Suprapubic skin (tissue), 4 donors: ENCODE measurements around the gene SUPT20H.

Experiments
- POLR2A ChIP-seq, 2 donors: fragments of 450-650 bp; IDR thresholded peaks; one replicate each; pipeline ENCODE4 v1.6.1; 2017; ENCODE audit warnings: antibody characterized with exemption in 2 of 2, mild to moderate bottlenecking in 2 of 2, moderate library complexity in 2 of 2
- POLR2AphosphoS5 ChIP-seq, 3 donors: sonication (generic); formaldehyde crosslinking; IDR thresholded peaks; one replicate each; pipeline ENCODE4 v1.6.1; 2017; ENCODE audit warnings: antibody characterized with exemption in 3 of 3
- TF ChIP-seq, protein P1 (sequence below), 2 donors: fragments of 200-600 bp in 1 of 2; fragments of 450-650 bp in 1 of 2; sonication (generic) in 1 of 2; IDR thresholded peaks; one replicate each; pipeline ENCODE4 v1.5.1; 2016 to 2019; ENCODE audit warnings: antibody characterized with exemption in 2 of 2, mild to moderate bottlenecking in 1 of 2, moderate library complexity in 1 of 2

DNA sequence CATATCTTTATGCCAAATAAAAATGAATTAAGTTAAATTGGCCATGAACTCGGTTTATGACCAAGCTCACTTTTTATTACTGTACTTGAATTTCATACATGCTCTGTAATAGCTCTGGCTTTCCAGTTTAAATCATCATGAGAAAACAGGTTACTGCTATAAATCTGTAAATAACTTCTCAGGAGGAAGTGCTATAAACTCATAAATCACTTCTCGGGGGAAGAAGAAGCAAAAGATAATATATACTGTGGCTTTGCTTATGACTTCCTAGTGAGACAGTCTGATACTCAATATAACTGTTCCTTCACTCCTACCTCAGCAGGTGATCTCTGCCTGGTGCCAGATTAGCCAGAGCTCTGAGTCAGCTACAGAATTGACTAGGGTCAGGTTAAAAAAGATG is 12.5 kb downstream of the SUPT20H start:
- TF ChIP-seq, protein P1, sequence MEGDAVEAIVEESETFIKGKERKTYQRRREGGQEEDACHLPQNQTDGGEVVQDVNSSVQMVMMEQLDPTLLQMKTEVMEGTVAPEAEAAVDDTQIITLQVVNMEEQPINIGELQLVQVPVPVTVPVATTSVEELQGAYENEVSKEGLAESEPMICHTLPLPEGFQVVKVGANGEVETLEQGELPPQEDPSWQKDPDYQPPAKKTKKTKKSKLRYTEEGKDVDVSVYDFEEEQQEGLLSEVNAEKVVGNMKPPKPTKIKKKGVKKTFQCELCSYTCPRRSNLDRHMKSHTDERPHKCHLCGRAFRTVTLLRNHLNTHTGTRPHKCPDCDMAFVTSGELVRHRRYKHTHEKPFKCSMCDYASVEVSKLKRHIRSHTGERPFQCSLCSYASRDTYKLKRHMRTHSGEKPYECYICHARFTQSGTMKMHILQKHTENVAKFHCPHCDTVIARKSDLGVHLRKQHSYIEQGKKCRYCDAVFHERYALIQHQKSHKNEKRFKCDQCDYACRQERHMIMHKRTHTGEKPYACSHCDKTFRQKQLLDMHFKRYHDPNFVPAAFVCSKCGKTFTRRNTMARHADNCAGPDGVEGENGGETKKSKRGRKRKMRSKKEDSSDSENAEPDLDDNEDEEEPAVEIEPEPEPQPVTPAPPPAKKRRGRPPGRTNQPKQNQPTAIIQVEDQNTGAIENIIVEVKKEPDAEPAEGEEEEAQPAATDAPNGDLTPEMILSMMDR (IDR thresholded peaks at IDR 0.05): no peak
- no peak for TF ChIP-seq POLR2A (IDR thresholded peaks at IDR 0.05)
- no peak for TF ChIP-seq POLR2AphosphoS5 (IDR thresholded peaks at IDR 0.05)
